ENCODE results near the gene WFDC8. TPM values are rescaled to one million over a fixed set of nuclear protein-coding genes. Genes with fewer than 3 reads are reported as not detected.

Gene WFDC8
- total RNA-seq, 1 donor from 2014 or later, result not detected

- no peaks in the 10 kb centered on the region for H3K27me3 ChIP-seq
- H3K36me3 ChIP-seq, result no peaks in the 10 kb centered on the region
- TF ChIP-seq, protein P1, sequence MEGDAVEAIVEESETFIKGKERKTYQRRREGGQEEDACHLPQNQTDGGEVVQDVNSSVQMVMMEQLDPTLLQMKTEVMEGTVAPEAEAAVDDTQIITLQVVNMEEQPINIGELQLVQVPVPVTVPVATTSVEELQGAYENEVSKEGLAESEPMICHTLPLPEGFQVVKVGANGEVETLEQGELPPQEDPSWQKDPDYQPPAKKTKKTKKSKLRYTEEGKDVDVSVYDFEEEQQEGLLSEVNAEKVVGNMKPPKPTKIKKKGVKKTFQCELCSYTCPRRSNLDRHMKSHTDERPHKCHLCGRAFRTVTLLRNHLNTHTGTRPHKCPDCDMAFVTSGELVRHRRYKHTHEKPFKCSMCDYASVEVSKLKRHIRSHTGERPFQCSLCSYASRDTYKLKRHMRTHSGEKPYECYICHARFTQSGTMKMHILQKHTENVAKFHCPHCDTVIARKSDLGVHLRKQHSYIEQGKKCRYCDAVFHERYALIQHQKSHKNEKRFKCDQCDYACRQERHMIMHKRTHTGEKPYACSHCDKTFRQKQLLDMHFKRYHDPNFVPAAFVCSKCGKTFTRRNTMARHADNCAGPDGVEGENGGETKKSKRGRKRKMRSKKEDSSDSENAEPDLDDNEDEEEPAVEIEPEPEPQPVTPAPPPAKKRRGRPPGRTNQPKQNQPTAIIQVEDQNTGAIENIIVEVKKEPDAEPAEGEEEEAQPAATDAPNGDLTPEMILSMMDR (IDR thresholded peaks at IDR 0.05), result no peak
- no peak for DNase-seq
- no peak within 1 kb of the TSS for H3K27ac ChIP-seq
- intact Hi-C loops (cut with DNase I), result loop anchor here (10.0 kb wide), 1 partner anchor 228 kb away; no protein-coding TSS in a partner anchor
- H3K4me3 ChIP-seq, result no peak within 1 kb of the TSS
- H3K4me1 ChIP-seq, result no peaks in the 10 kb centered on the region
- no peaks in the 10 kb centered on the region for H3K9me3 ChIP-seq
- no peak for ATAC-seq
These were observed 31.8 kb downstream of the WFDC8 start, which contains the start of gene EPPIN for GRCh38 chr20:45547206-45547770. EPPIN (minus strand) TSS chr20:45547401; CDS start chr20:45547357, 44 bp downstream.

GRCh38 chr20:45545754-45546453 is 33.2 kb downstream of the WFDC8 start:
- DNase-seq (no peak), ATAC-seq (peak; percentile 81)
- Histone ChIP-seq H3K36me3 (no peaks in the 10 kb centered on the region), H3K9me3 (no peaks in the 10 kb centered on the region), H3K4me1 (no peaks in the 10 kb centered on the region), H3K27ac (no peak overlapping the region), H3K4me3 (no peak overlapping the region), H3K27me3 (no peaks in the 10 kb centered on the region)
- TF ChIP-seq, protein P1 (IDR thresholded peaks at IDR 0.05), result peak; percentile 39
- intact Hi-C loops (cut with DNase I), result loop anchor here (10.0 kb wide), 1 partner anchor 229 kb away; no protein-coding TSS in a partner anchor

DNA sequence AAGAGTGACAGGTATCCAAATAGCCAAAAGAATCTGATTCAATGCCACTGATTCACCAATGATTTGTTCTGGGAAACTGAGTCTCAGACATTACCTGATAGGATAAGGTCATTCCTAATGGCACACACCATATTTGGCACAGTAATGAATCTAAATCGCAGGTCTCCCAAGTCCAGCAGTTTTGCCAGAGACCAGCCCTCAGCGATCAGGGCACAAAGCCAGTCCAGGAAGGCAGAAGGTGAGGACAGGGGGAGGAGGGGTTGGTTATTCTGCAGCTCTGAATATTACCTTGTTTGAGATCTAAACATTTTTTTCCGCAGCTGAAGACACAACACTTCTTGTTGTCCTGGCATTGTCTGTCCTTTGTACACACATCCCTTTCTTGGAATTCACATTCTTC is 33.7 kb downstream of the WFDC8 start:
- DNase-seq (no peak), ATAC-seq (no peak)
- TF ChIP-seq, protein P1 (IDR thresholded peaks at IDR 0.05), result no peak

DNA sequence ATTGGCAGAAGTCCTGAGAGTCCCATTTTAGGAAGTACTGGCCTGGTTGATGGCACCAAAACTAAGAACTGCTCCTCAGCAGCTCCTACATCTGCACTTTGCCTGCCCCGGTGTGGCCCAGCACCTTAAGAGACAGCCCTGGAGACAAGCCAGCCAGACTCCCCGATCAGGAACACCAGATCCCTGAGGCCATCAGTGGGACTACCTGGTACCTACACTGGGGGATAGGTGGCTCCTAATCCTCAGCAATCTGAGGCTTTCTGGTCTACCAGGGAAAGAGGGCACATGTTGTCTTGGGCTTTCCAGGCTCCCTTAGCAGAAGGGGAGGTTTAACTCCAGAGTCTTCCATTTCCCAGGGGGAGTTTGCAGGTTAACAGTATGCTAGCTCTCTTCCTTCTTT is 39.7 kb downstream of the WFDC8 start, which contains the start of gene WFDC6:
TSS of gene WFDC6 (minus strand) at position 101 of the 400 bp plus-strand sequence. CDS start at position 26, 75 bp downstream.
- Histone ChIP-seq H3K9me3 (no peaks in the 10 kb centered on the region), H3K27ac (no peak within 1 kb of the TSS), H3K4me3 (no peak within 1 kb of the TSS), H3K4me1 (no peaks in the 10 kb centered on the region), H3K27me3 (peaks cover 2% of the 10 kb centered on the region), H3K36me3 (no peaks in the 10 kb centered on the region)
- intact Hi-C loops (cut with DNase I), result no loop called here
- DNase-seq, result no peak
- TF ChIP-seq, protein P1 (IDR thresholded peaks at IDR 0.05), result no peak
- ATAC-seq, result no peak

More for the DNA sequence above, 33.7 kb downstream of the WFDC8 start:
- Histone ChIP-seq H3K4me1 (no peaks in the 10 kb centered on the region), H3K27me3 (no peaks in the 10 kb centered on the region), H3K36me3 (no peaks in the 10 kb centered on the region), H3K9me3 (no peaks in the 10 kb centered on the region), H3K4me3 (no peak overlapping the region), H3K27ac (no peak overlapping the region)
- intact Hi-C loops (cut with DNase I), result loop anchor here (10.0 kb wide), 1 partner anchor 229 kb away; no protein-coding TSS in a partner anchor

DNA sequence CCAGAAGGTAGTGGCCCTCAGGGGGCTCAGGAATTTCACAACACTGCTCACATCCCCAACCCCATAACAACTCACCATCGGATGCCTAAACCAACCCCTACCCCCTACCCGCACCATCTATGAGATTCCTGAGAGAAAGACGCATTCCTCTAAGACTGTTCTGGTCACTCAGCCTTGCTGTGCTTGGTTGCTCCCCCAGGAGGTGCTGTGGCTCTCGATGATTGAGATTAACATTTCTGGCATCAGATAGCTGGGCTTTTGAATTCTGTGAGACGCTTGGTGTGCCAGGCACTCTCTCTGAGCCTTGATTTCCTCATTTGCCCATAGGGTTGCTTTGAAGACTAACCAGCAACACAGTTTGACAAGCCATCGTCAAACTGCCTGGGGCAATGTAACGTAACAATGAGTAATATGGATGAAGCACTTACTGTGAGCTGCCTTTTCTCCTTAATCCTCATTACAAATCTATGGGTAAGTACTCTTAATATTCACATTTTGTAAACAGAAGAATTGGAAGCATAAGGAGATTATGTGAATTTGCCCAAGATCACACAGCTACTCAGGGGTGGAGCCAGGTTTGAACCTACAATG is 40.8 kb downstream of the WFDC8 start:
- peaks cover 4% of the 10 kb centered on the region for H3K27me3 ChIP-seq
- intact Hi-C loops (cut with DNase I), result no loop called here
- ATAC-seq (no peak), DNase-seq (no peak)
- no peak overlapping the region for H3K27ac ChIP-seq
- no peak overlapping the region for H3K4me3 ChIP-seq
- H3K4me1 ChIP-seq, result no peaks in the 10 kb centered on the region
- no peaks in the 10 kb centered on the region for H3K36me3 ChIP-seq
- TF ChIP-seq, protein P1 (IDR thresholded peaks at IDR 0.05), result no peak
- no peaks in the 10 kb centered on the region for H3K9me3 ChIP-seq

All from upper lobe of right lung (tissue), 1 donor.